DMS53 (cell line): ENCODE measurements around the gene CASP3.

Source experiments
- DNase-seq: peaks from one replicate; lab custom pipeline; 2025; lab: John Stamatoyannopoulos, UW

Gene CASP3

DNA sequence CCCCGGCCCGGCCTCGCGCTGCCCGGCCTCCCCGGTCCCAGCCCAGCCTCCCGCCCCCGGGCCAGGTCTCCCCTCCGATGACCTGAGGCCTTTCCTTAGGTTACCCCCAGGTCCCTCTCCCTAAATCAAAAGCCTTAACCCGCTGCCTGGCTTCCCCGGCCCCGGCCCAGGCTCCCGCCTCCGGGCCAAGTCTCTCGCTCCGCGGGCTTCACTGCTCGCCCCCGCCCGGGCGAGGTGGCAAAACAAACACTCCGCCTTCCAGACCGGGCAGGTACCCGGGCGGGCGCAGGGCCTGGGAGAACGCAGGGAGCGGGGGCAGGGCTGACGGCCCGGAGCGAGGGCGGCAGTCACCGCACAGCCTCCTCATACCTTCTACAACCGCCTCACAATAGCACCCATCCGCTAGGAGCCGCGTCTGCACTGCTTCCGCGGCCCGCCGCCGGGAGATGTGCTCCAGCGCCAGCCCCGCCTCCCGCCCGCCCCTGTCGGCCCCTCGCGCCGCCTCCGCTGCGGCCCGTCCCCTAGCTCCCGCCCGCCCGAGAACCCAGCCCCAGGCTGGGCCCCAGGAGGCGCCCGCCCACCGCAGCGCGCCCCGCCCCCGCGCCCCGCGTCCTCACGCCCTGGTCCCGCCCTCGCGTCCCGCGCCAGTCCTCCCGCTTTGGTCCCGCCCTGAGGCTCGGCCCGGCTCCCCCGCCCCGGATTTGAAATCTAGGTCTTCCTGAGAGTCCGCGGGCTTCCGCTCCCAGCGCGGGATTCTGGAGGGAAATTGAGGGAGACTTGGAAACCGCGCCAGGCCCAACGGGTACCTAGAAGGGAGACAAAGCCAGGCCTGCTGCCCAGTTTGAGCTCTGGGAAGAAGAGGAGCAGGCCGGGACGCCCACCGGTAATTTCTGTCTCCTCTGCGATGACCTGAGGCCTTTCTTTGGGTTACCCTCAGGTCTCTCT lies at the start of gene CASP3, which contains the start of gene PRIMPOL:
Gene CASP3, minus strand, starts transcription at position 422 of the 945 bp plus-strand sequence. CDS start 10,994 bp downstream, outside the sequence.
Gene PRIMPOL, plus strand, starts transcription at position 713 of the 945 bp plus-strand sequence. CDS start 7,403 bp downstream, outside the sequence.
- peak; percentile 96 for DNase-seq

DNA sequence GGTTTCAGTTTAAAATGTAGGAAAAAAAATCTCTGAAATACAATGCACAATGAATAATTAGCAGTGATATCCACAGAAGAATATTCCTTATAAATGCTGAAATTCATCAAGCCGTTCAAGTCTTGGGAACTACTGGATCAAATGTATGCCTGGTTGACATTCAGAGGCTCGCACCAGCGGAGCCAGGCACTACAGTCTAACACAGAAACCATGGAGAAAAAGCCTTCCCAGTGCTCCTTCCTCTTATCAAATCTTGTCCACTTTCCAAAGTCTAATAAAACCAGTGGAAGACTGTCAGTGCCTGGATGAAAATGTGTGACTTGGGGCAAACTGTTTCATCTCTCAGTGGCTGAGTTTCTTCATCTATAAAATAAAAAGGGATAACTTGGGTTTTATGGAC lies 48.7 kb upstream of the CASP3 start:
- DNase-seq = no peak

DNA sequence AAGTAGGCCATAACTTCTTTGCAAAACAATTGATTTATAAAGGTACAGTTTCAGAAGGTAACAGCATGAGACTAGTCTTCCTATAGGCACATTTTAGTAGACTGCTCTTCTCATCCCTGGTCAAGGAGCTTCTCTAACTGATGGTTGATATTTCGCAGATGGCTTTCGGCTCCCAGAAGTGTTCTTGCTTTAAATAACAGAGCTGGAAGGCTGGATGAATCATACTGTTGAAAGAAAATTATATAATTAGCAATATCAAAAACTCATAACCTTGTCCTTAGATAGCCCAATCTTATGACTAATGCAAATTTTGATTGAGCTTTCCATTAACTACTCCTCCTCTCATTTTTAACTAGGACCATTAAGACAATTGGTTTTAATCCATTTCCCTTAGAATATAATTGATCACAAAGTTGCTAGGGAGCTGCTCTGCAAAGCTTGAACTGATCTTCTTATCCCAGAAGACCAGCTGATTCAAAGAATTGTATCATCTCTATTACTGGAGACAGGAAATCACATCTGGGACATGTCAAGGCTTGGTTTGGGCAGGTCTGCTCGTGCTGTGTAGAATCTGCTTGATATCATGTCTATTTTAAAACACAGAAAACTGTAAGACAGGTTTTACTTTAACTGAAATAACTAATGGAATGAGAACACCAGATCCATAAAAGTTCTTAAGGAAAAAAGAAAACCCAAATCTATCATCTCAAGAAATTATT lies 46.1 kb upstream of the CASP3 start:
- no peak for DNase-seq

DNA sequence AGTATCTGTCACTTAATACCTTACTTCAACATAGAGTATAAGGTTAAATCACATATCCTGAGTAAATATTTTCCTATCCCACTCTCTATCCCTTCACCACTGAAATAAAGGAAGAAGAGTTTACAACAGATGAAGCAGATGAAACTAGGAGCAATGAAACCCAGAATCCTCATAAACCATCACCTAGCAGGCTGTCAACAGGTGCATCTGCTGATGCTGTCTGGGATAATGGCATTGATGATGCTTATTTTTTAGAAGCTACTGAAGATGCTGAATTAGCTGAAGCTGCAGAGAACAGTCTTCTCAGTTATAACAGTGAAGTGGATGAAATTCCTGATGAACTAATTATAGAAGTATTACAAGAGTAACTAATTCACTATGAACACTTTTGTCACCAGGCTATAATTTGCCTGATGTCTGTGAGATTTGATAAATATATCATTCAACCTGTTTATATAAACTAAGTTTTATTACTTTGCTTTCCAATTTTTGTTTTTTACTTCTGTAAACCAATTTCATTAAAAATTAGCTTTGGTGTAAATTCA lies 45.2 kb upstream of the CASP3 start:
- DNase-seq = no peak

DNA sequence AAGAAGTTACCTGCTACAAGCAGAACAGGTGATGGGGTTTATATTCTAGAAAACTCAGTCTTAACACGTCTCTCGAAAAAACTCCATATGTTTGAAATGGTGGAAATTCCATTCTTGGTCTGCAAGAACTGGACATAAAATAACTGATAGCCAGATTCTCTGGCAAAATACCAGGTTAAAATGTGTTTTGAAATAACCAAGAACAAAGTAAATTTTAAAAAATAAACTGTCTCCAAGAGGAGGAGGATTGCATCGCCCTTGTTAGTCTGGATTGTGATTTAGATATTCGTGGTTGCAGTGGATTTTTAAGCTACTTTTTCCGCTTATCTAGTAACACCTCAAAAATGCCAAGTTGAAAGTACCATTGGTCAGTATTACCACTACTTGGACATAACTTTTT lies 43.8 kb upstream of the CASP3 start:
- DNase-seq = no peak

DNA sequence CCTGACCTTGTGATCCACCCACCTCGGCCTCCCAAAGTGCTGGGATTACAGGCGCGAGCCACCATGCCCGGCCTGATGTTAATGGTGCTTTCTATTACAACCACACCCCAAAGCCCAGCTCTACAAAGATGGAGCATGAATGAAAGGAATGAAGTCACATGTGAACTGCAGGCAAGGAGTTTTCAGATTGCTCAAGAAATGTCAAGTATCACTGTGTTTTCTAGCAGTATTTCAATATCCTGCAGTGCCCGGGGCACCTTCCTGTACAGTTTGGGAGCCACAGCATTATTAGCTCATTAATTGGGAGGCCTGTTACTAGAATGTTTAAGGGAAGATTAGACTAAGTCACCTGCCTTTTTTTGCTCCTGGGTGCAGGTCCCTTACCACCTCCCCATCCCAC lies 40.4 kb upstream of the CASP3 start:
- DNase-seq = no peak

DNA sequence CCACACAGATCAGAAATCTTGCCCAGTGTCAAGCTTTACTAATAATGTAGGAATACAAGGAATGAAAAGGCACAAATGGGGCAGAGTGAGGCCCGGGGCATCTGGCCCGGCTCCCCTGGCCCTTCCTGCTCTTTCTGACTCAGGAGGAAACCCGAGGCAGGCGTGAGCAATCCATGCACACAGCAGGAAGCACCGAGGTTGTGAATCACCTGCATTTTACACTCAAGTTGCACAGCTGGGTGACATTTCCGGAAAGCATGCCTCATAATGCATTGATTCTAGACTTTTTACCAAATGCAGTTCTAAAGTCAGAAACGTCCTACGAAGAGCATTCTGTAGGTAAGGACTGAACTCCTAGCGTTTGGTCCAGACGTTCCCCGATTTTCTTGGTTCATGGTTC lies 39.2 kb upstream of the CASP3 start:
- peak; percentile 67 for DNase-seq

DNA sequence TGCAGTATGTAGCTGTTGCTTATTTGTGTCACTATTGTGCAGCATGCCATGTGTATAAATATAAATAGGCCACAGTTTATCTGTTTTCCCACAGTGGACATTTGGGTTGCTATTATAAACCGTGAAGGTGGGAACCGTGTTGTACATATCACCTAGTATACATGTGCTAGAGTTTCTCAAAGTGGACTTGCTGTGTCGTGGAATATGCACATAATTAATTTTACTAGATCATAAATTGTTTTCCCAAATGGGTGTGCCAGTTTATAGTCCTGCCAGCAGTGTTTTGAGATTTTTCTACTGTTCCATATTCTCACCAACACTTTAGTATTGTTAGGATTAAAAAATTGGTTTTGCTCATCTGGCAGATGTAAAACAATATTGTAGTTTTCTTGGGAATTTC lies 38.8 kb upstream of the CASP3 start:
- DNase-seq = no peak

DNA sequence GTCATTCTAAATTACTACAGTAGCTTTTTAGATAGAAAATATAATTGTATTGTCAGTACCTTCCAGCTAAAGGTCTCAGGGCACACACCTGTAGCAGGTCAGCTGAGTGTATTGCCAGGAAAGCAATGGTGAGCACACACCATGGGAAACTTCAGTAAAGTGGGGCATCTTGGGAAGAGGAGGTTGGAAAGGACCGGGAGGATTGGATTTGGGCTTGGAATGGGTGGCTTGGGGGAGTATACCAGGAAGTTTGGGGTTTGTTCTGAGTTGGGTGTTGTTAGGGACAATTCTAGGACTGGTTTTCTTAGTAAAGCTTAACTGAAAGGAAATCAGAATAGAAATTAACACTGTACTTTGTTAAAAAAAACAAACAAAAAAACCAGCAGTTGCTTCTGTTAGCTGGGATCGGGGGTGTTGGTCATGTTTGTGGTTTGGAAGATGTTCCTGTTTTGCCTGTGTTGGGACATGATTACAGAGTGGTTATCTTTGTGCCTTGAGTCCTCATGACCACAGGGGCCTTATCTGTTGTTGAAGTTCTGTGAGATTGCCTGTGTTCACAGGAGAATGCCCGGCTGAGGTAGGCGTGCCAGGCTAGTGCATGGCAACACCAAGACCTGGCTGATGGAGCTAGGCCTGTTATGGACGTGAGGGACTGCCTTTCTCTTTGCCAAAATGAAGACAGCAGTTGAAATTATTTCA lies 35.4 kb upstream of the CASP3 start:
- DNase-seq = no peak

DNA sequence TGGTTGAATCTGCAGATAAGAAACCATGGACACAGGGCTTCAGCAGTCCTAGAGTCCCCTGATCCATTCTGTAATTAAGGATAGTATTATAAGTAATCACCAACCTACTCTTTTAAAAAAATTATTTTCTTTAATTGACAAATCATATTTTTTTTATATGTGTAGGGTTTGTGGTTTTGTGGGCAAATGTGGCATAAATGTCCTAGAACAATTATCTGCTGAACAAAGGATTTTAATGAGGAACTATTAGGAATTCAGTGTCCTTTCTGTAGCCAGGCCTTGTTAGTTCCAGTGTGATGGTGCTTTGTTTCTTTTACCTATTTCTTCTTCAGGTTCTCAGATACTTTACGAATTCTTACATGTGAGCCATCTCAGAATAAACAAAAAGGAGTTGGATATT lies 32.7 kb upstream of the CASP3 start:
- no peak for DNase-seq

DNA sequence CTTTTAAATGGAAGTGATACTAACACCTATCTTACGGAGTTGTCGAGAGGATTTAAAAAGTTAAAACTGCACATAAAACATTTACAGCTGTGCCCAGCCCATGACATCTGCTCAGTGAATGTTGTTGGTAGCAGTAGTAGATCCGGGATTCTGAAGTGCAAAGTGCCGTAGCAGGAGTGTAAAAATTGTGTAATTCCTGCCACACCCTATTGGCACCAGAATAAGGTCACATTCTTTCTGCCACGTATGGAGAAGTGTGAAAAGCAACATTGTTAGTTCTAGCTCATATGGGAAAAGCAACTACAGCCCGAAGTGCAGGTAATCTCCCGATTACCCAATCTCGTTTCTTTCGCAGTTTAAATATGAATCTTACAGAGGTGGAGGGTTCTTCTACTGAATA lies 31.5 kb upstream of the CASP3 start:
- DNase-seq = no peak

DNA sequence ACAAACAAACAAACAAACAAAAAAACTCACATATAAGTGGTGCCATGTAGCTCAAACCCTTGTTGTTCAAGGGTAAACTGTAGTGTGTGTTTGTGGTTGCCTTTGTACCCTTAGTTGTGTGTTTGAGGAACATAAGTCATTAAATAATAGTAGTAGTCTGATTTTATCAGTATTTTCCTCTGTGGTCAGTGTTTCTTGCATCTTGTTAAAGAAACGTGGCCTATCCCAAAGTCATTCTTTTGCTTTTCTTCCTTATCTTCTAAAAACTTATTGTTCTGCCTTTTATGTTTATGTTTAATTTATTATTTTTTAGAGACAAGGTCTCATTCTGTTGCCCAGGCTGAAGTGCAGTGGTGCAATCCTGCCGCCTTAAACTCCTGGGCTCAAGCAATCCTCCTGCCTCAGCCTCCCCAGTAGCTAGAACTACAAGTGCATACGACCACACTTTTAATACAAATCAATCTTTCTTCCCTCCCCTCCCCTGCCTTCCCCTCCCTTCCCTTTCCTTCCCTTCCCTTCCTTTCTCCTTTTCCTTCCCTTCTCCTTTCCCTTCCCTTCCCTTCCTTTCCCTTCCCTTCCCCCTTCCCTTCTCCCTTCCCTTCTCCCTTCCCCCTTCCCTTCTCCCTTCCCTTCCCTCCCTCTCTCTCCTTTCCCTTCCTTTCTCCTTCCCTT lies 26.7 kb upstream of the CASP3 start:
- no peak for DNase-seq

DNA sequence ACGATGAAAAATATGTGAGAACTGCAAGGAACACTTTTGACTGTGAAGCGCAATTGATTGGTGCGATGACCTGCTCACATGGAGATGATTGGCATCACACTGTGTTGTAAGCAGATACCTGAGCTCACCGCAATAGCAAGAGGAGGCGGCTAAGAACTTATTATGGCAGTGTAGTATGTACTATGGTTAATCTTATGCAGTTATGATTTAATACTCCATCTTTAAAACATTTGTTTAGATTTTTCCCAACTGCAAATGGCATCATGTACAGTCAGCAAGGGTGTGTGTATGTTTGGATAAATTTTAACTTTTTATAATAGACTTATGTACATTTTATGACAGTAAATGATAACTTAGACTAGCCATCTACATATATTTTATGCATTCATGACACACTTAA lies 25.8 kb upstream of the CASP3 start:
- no peak for DNase-seq

DNA sequence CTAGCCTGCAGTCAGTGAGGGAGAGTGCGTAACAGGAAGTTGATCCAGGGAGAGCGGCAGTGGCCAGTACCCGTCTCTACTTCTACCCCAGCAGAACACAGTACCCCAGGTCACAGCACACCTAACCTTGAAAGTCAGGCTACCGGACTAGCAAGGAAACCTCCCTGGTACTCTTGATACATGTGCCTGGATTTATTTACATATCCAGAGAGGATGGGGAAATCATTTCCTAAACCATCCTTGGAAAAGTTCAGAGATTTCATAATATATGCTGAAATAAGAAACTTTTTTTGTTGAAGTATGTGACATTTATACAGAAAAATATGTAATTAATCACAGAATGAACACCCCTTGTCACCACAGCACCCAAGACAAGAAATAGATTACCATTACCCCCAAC lies 24.8 kb upstream of the CASP3 start:
- DNase-seq = no peak

DNA sequence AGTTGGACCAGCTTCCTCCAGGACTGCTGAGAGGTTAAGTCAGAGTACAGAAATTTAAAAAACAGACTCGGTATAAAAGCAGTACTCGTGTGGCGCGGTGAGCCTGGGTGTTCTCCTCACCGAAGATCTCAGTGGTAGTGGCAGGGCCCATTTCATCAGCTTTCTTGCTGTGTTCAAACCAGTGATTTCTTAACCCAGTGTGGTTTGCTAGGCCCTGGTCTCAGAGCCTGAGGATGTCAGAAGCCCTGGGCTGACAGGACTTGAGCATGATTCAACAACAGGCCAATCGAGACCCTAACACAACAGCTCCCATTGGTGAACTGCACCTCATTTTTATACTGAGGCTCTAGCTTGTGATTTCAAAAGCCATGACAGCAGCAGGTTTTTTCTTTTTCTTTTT lies 23.5 kb upstream of the CASP3 start:
- no peak for DNase-seq

DNA sequence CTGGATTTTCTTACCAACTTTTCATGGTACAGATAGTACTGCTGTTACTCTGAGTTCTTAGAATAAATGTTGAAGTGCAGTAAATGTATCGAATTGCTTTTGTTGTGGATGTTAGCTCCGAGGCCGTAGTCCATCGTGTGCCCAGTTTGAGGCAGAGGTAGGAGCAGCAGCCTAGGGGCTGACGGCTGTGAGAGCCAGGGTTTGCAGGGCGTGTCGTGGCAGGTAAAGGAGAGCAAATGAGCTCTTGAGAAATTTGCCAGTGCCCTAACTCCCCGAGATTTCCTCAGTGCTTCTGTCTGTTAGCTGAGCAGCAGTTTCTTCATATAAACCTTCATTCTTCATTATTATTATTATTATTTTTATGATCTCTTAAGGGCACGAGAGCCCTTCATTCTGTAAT lies 21.9 kb upstream of the CASP3 start:
- no peak for DNase-seq

DNA sequence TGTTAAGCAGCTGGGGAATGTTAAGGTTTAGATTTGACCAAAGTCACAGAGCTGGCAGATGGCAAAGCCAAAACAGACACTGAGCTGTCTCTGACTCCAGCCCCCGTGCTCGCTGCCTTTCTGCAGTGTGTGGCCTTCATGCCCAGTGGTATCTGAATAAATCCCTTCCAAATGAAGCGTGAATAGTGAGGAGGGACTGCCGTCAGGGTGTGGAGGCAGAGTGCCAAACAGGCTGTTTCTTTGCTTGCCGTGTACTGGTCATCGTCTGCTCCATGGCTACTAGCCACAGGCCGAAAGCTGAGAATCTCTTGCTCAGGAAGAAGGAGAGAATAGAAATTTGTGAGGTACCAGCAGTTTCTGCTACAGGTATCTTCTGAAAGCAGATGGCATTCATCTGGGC lies 20.0 kb upstream of the CASP3 start:
- DNase-seq = no peak

DNA sequence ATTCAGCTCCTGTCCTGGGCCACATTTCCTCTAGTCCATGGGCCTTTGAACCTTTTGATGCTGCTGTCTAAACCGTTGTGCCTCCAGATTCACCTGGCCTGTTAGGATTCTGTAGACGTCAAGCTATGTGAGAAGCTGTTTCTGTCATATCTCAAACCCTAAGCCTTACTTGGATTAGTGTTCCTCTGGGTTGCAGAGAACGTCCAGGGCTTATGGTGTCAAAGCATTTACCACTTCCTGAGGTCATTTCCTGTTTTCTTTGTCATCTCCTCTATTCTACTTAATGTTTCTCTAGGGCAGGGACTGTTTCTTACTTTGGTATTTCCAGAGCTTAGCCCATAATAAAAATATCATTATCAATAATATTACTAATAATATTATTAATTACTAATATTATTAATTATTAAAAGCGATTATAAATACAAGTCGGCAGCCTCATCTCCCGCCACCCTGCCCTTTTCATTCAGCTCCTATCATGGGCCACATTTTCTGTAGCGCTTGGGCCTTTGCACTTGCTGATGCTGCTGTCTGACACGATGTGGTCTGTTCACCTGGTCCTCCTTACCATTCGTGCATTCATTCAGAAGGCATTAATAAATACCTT lies 19.4 kb upstream of the CASP3 start:
- no peak for DNase-seq

DNA sequence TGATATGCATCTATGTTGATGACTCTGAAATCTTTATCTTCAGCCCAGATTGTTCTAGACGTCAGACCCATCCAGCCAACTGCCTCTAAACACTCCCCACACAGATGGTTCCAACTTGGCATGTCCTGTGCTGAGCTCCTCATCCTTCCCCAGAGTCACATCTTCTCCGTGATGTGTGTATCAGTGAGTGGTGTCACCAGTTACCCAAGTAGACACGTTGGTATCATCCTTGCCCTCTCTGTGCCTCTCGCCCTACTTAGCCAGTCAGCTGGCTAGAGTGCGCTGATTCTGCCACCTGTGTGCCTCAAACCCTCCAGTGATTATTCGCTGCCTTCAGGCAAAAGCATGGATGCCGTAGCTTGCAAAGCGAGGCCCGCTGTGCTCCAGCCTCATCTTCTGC lies 18.8 kb upstream of the CASP3 start:
- DNase-seq = no peak

DNA sequence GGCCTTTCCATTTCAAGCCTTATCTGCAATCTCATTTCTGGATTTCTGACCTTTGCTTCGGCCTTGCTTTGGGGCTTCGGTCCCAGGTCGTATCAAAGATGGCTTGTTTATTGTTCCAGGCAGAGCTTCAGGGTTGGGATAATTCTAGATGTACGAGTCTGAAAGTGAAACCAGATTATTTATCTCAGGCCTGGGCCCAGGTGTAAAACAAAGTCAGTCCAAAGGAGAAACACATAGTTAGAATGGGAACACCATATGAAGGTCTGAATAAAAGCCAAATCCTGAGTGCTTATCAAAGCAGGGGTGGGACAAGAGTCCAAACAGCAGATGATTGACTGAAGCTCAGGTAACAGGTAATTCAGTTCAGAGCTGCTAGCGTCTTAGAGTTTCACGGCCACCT lies 17.4 kb upstream of the CASP3 start:
- no peak for DNase-seq
